Stimulated activated CD8-positive, alpha-beta memory T cell treated with anti-CD3 and anti-CD28 coated beads, Interleukin-4, amount 100 ng/mL, for 1 hour (primary cell): ENCODE results near the gene MFSD11.
"Not testable (repeated sequence)": the region's sequence is repeated elsewhere in the genome, so short reads cannot be mapped to it uniquely, and the experiment has no call there.

Source experiments
- DNase-seq, 2 donors: peaks; one replicate each; pipeline ENCODE4 v3.0.0-alpha.2; 2020; ENCODE audit warnings: low read depth in 2 of 2, low spot score in 1 of 2

The MFSD11 gene

DNA sequence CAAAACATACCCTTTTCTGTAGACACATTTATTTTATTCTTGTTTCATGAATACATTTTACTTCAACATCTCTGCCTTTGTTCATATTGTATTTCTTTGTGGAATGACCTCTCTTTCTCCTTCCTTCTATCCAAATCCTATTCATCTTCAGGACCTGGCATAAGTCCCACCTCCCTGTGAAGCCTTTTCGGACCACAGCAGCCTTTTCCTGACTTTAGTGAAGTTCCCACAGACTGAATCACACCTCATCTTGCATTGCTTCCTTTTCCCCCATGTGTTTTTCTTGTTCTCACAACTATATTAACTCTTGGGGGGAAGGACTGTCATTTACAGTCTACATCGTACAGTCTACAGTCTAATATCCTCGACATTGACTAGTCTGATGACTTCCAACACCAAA, 58.2 kb downstream of the MFSD11 start:
- no peak for DNase-seq

DNA sequence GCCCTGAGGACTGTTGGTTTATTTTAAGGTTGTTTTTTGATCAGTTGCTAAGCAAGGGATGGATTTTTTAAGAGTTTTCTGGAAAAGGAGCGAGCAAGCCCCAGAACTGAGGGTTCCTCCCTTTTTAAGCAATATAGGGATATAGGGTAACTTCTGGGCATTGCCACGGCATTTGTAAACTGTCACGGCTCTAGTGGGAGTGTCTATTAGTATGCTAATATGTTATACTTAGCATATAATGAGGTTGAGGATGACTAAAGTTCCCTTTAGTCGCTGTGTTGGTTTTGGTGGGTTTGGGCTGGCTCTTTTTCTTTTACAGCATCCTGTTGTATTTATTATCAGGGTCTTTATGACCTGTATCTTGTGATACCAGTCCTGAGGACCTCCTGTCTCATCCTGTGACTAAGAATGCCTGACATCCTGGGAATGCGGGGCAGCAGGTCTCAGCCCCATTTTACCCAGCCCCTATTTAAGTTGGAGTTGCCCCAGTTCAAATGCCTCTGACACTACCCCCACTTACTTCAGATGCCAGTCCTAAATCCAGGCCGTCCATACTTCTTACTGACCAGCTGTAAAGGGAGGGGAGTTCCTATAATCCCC, 59.4 kb downstream of the MFSD11 start:
- DNase-seq, result no peak

DNA sequence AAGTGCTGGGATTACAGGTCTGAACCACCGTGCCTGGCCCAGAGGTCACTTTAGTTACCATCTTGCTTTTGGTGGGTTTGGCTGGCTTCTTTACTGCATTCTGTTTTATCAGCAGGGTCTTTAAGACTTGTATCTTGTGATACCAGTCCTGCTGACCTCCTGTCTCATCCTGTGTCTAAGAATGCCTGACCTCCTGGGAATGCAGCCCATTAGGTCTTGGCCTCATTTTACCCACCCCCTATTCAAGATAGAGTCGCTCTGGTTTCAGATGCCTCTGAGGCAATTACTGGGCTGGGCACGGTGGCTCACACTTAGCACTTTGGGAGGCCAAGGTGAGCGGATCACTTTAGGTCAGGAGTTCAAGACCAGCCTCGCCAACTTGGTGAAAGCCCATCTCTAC, 63.8 kb downstream of the MFSD11 start:
- DNase-seq, result no peak

DNA sequence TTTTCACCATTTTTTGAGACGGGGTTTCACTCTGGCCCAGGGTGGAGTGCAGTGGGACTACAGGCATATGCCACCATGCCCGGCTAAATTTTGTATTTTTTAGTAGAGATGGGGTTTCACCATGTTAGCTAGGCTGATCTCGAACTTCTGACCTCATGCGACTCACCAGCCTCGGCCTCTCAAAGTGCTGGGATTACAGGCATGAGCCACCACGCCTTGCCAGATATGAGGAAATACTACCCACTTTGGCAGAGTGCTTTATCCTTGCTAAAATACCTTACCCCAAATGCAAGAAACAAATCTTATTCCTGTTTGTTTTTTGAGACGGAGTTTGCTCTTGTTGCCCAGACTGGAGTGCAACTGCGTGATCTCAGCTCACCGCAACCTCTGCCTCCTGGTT, 67.4 kb downstream of the MFSD11 start:
- no peak for DNase-seq

DNA sequence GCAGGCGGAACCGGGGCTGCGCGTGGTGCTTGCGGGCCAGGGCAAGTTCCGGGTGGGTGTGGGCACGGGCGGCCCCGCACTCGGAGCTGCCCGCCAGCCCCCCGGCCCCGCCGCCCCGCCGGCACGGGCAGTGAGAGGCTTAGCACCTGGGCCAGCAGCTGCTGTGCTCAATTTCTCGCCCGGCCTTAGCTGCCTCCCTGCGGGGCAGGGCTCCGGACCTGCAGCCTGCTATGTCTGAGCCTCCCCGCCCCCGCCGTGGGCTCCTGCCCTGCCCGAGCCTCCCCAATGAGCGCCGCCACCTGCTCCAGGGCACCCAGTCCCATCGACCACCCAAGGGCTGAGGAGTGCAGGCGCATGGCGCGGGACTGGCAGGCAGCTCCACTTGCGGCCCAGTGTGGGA, 68.2 kb downstream of the MFSD11 start:
- not testable (repeated sequence) for DNase-seq

DNA sequence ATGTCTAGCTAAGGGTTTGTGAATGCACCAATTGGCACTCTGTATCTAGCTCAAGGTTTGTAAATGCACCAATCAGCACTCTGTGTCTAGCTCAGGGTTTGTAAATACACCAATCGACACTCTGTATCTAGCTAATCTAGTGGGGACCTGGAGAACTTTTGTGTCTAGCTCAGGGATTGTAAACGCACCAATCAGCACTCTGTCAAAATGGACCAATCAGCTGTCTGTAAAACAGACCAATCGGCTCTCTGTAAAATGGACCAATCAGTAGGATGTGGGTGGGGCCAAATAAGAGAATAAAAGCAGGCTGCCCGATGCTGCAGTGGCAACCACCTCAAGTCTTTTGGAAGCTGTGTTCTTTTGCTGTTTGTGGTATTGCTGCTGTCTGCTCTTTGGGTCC, 68.8 kb downstream of the MFSD11 start:
- not testable (repeated sequence) for DNase-seq

DNA sequence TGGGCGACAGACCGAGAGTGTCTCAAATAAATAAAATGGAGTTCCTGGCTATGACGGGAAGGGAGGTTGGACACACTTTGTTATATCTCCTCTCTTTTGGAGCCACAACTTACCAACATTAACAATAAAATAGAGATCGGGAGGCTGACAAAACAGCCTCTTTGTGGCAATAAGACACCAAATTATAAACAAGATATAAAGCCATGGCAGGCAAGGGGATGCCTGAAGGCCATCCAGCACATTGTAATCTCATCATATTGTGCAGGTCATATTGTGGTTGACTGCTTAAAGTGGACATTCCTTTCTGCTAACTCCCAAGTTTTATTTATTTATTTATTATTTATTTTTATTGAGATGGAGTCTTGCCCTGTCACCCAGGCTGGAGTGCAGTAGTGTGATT, 70.4 kb downstream of the MFSD11 start:
- DNase-seq, result no peak

DNA sequence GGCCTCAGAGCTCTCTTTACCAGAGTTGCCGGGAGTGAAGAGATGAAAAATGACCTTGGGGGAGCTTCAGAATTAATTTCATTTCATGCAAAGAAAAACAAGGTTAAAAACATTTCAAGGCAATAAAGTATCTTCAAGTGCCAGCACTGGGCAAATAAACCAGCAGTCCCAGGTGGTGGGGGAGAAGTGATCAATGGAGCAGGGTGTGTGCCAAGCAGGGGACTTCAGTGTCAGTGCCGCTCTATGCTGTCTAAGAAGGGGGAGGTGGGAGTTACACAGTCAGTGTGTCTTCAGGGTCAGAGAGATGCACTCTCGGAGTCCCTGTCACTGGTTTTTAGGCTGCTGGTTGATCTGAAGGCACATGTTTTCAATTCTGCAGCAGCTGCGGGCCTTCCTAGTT, 73.0 kb downstream of the MFSD11 start:
- DNase-seq, result no peak

DNA sequence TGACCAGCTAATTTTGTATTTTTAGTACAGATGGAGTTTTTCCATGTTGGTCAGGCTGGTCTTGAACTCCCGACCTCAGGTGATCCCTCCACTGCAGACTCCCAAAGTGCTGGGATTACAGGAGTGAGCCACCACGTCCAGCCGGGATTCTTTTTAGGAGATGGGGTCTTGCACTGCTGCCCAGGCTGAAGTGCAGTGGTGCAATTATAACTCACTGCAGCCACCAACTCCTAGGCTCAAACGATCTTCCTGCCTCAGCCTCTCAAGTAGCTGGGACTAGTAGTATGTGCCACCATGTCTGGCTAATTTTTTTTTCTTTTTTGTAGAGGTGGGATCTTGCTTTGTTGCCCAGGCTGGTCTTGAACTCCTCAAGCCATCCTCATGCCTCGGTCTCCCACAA, 73.9 kb downstream of the MFSD11 start:
- no peak for DNase-seq

DNA sequence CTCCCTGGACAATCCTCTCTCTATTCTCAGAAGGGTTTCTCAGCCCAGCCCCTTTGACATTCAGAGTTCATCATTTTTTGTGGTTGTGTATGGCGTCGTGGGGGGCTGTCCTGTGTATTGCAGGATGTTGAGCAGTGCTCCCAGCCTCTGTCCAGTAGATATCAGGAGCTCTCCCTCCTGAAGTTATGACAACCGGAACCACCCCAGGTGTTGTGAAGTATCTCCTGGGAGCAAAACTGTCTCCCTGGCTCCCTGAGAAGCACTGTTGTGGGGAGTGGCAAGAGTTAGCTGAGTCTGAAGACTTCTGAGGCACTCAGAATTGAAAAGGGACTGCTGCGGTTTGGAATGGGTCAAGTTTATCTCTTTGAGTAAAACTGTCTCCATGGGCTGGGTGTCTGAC, 74.3 kb downstream of the MFSD11 start:
- no peak for DNase-seq

DNA sequence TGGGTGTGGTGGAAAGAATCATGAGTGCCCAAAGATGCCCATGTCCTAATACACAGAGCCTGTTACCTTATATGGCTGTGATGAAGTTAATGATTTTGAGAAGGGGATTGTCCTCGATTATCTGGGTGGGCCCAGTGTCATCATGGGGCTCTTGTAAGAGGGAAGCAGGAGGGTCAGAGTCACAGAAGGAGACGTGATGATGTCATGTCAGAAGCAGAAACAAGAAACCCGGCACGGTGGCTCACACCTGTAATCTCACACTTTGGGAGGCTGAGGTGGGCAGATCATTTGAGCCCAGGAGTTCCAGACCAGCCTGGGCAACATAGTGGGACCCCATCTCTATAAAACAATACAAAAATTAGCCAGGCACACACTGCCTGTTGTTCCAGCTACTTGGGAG, 75.0 kb downstream of the MFSD11 start:
- DNase-seq, result no peak

DNA sequence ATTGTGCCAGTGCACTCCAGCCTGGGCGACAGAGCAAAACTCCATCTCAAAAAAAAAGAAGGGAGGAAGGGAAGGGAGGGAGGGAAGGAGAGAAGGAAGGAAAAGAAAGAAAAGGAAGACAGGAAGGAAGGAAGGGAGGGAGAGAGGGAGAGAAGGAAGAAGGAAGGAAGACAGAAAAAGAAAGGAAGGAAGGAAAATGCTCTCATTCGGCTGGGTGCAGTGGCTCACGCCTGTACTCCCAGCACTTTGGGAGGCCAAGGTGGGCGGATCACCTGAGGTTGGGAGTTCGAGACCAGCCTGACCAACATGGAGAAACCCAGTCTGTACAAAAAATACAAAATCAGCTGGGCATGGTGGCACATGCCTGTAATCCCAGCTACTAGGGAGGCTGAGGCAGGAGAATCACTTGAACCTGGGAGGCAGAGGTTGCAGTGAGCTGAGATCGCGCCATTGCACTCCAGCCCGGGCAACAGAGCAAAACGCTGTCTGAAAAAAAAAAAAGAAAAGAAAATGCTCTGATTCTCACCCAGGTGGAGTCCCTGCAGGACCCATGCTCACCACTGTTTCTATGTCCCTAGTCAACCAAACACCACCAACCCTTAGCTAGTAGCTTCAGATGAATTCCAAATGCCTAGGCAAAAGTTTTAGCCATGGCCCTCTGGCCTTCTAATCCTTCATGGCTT, 78.1 kb downstream of the MFSD11 start:
- not testable (repeated sequence) for DNase-seq

DNA sequence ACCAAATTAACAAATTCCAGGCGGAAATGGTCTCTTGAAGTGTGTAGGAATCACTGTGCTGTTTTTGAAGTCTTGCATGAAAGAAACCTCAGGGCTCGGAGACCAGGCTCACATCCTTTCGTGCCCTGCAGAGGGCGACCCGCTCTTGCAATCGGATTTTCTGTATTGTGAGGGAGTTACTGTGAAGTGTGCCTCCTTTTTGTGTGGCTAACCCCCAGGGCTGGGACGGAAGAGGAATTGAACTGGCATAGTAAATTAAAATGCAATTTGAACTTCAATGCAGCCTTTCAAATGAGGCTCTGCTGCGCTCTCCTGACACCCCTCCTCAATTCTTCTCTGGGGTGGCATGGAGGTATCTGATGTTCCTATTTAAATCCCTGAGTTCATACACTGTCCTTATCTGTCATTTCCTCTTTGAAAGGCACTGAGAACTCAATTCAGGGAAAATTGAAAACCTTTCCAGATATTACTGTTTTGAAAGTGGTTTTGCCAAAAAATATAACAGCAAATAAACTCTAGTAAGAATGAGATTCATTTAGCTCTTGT, 78.7 kb downstream of the MFSD11 start:
- DNase-seq, result peak; percentile 22 to 23

DNA sequence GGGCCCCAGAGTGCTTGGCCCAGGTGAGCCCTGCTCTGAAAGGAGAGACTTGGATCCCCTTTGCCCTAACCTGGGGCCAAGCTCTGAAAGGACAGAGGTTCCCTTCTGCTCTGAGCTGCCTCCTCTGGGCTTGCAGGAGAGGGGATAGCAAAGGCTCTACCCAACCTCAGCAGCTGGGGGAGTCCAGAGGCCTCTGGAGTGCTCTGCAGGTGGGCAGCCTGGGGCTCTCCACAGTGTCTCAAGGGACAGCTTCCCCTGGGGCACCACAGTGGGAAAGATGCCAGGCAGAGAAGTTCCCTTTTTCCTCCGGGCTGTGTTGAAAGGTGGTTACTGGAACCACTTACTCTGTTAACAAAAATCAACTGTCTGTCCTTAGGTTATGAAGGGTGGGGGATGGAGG, 82.1 kb downstream of the MFSD11 start:
- DNase-seq, result no peak

DNA sequence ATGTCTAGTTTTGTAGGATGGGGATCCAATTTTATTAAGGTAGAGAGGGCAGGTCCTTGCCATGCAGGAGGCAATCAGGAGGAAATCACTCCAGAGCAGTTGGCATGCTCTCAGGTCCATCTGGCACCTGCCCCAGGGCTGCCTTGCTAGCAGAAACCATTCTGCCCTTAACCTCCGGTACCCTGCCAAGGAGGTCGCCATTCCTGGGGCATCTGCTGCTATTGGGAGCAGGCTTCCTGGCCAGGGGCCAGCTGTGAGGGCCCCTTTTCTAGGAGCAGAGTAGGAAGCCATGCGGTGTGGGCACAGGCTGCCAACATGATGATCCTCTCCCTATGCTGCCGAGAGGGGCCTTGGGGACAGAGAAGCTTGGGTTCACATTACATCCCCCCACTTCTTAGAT, 82.6 kb downstream of the MFSD11 start:
- DNase-seq, result no peak

DNA sequence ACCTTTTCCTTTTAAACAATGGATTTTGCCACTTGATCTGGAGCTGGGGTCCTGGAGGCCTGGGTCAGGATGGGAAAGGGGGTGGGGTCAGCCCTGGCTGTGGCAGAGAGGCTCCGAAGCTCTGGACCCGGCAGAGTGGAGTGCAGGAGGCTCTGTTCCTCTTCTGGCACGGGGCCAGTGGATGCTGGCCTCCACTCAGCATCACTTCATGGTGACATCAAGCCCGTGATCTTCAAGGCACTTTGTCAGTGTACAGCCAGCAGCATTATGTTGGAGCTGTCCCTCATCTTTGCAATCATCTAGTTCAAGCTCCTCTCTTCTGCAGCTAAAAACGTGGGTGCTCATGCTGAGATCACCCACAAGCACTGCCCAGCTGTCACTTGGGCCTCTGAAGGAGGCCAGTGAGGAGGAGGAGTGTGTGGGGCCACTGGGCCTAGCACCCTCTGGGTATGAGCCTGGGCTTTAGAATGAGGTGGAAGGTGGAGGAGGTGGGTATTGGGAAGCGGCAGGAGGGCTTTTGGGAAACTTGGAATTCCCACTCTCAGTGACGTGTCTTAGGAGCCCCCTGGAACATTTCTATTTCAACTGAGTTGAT, 84.4 kb downstream of the MFSD11 start:
- DNase-seq, result no peak

DNA sequence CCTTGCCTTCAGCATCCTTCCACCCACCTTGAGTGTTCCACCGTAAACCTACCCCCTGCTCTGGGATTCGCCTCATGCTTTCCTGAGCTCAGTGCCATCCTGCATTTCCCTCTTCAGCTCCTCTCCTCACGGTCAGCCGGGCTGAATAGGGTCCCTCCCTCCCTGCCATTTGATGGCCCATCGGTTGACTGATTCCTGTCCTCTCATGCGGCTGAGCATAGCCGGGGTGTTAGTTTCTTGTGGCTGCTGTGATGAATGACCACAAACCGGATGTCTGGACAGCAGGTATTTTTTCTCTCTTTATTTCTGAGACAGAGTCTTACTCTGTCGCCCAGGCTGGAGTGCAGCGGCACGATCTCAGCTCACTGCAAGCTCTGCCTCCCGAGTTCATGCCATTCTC, 86.2 kb downstream of the MFSD11 start:
- no peak for DNase-seq

DNA sequence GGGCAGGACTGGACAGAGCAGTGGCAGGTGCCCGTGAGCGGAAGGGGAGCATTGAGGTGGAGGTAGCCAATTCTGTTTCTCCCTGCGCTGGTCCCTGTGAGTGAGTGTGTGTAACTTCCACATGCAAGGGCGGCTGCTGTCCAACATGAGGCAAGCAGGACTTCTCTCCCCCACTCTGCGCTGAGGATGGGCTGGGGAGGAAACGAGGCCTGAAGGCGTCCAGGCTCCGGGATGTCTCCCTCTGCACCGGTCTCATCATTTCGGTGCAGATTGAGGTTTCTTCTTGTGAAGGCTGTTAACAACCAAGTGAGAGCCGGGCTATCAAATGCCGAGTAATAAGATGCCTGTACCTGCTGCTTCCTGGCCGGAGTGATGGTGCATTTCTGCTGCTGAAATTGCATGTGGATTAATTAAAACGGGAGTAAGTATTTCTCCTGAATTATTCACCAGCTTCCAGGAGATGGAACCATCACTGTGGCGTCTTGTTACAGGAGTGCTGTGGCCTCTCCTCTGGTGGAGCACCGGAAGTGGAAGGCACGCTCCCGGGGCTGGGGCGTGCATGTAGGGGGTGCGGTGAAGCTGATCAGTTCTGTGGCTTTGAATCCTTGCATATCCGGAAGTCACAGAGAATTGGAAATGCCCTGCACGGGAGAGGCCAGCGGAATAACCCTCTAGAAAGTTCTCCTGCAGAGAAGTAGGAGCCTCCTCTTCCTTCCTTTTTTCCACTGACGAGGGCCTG, 88.6 kb downstream of the MFSD11 start:
- no peak for DNase-seq

DNA sequence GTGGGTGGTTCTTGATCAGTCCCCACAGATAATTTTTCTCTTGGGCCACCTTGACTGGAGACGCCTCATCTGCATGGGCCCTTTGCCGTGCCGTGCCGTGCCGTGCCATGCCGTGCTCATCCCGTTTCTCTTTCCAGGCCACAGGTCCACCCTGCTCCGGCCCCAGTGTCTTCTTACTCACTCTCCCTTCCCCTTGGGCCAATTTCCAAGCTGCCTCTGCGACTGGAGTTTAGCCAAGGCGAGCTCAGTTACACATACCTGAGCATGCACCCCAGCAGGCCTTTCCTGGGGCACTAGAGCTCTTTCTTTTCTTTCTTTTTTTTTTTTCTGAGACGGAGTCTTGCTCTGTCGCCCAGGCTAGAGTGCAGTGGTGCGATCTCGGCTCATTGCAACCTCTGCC, 89.8 kb downstream of the MFSD11 start:
- no peak for DNase-seq
